GM18511 (cell line): Measurements from ENCODE around the gene CAMTA1.

Experiments used
- ATAC-seq: cut with Tn5 transposase; IDR thresholded peaks from one replicate; pipeline ENCODE4 v1.9.1; 2021; ENCODE audit warnings: mild to moderate bottlenecking, moderate library complexity; ENCODE audit not compliant: unreplicated experiment

The CAMTA1 gene

GRCh38 chr1:7418442-7419080, 633.3 kb downstream of the CAMTA1 start:
- ATAC-seq = no peak

GRCh38 chr1:7420098-7420445, 634.8 kb downstream of the CAMTA1 start:
- no peak for ATAC-seq

- ATAC-seq = no peak
Measured at GRCh38 chr1:7420470-7421100, 635.3 kb downstream of the CAMTA1 start.

GRCh38 chr1:7421471-7422075, 636.3 kb downstream of the CAMTA1 start:
- ATAC-seq = no peak

- ATAC-seq = no peak
Measured at GRCh38 chr1:7422081-7422480, 636.8 kb downstream of the CAMTA1 start.

- no peak for ATAC-seq
Measured at GRCh38 chr1:7422561-7422960, 637.3 kb downstream of the CAMTA1 start.

- ATAC-seq = no peak
Measured at GRCh38 chr1:7422966-7423365, 637.7 kb downstream of the CAMTA1 start.

GRCh38 chr1:7424352-7424890, 639.2 kb downstream of the CAMTA1 start:
- no peak for ATAC-seq

GRCh38 chr1:7425229-7425628, 640.0 kb downstream of the CAMTA1 start:
- ATAC-seq = no peak

- no peak for ATAC-seq
Measured at GRCh38 chr1:7425771-7426170, 640.5 kb downstream of the CAMTA1 start.

- no peak for ATAC-seq
Measured at GRCh38 chr1:7426780-7427604, 641.7 kb downstream of the CAMTA1 start.

GRCh38 chr1:7427605-7428300, 642.5 kb downstream of the CAMTA1 start:
- no peak for ATAC-seq

- no peak for ATAC-seq
Measured at GRCh38 chr1:7429290-7429689, 644.0 kb downstream of the CAMTA1 start.

GRCh38 chr1:7430047-7430608, 644.9 kb downstream of the CAMTA1 start:
- no peak for ATAC-seq

GRCh38 chr1:7430691-7431090, 645.4 kb downstream of the CAMTA1 start:
- ATAC-seq = no peak

- no peak for ATAC-seq
Measured at GRCh38 chr1:7432102-7432899, 647.0 kb downstream of the CAMTA1 start.

- ATAC-seq = no peak
Measured at GRCh38 chr1:7432900-7433380, 647.7 kb downstream of the CAMTA1 start.

- no peak for ATAC-seq
Measured at GRCh38 chr1:7434566-7434965, 649.3 kb downstream of the CAMTA1 start.

GRCh38 chr1:7435276-7436055, 650.2 kb downstream of the CAMTA1 start:
- ATAC-seq = no peak
